H1 (cell line): Measurements from ENCODE around the gene F10. TPM values are rescaled to one million over a fixed set of nuclear protein-coding genes. Genes with fewer than 3 reads are reported as not detected.

ENCODE experiments used
- CTCF ChIA-PET: fragments of 300-600 bp; sonication (Branson Sonifier 250); formaldehyde crosslinking; loops from one replicate; lab custom pipeline; 2021; ENCODE audit not compliant: partially characterized antibody; lab: Charles Lee
- POLR2A ChIA-PET: fragments of 300-600 bp; sonication (Branson Sonifier 250); formaldehyde crosslinking; loops from one replicate; lab custom pipeline; 2021; ENCODE audit warnings: inconsistent platforms; ENCODE audit not compliant: partially characterized antibody; lab: Charles Lee
- DNase-seq, 2 experiments: peaks; one replicate each; pipeline versions ENCODE4 v3.0.0 to v3.0.0-alpha.2; 2010 to 2022; ENCODE audit warnings: low spot score in 2 of 2, low read depth in 1 of 2, mixed read lengths in 1 of 2
- FAIRE-seq: peaks from 2 replicates; lab custom pipeline; 2011; peaks lifted over from hg19 to GRCh38; lab: Jason Lieb, UNC
- H2AFZ ChIP-seq: 2 replicates; pipeline ENCODE4 v1.8.1; 2012; ENCODE audit warnings: low read length, inconsistent platforms
- H2AK5ac ChIP-seq: 2 replicates; pipeline ENCODE4 v1.6.1; 2013; ENCODE audit warnings: low read depth, low read length
- H2BK120ac ChIP-seq: replicated peaks from 2 replicates; pipeline ENCODE3; 2013; ENCODE audit warnings: low read depth, low read length, inconsistent platforms
- H2BK12ac ChIP-seq: 2 replicates; pipeline ENCODE4 v1.6.1; 2013; ENCODE audit warnings: low read depth, low read length
- H2BK15ac ChIP-seq: 2 replicates; pipeline ENCODE4 v1.6.1; 2013; ENCODE audit warnings: low read length
- H2BK20ac ChIP-seq: 2 replicates; pipeline ENCODE4 v1.6.1; 2013; ENCODE audit warnings: low read length
- H2BK5ac ChIP-seq: 2 replicates; pipeline ENCODE4 v1.6.1; 2013; ENCODE audit warnings: low read depth, low read length
- H3K14ac ChIP-seq: 2 replicates; pipeline ENCODE4 v1.6.1; 2013; ENCODE audit warnings: inconsistent platforms; ENCODE audit not compliant: insufficient read length
- H3K18ac ChIP-seq: 2 replicates; pipeline ENCODE4 v1.6.1; 2013; ENCODE audit warnings: low read length; ENCODE audit errors: extremely low read depth
- H3K23ac ChIP-seq: 2 replicates; pipeline ENCODE4 v1.6.1; 2013; ENCODE audit warnings: inconsistent platforms; ENCODE audit not compliant: insufficient read length
- H3K23me2 ChIP-seq: 2 replicates; pipeline ENCODE4 v1.6.1; 2013; ENCODE audit warnings: low read depth, low read length
- H3K27ac ChIP-seq: 2 replicates; pipeline ENCODE4 v1.6.1; 2011; ENCODE audit warnings: low read depth, low read length, inconsistent platforms
- H3K27me3 ChIP-seq, 4 experiments: replicated peaks in 1 of 4; 1 replicate in 1 of 4; 2 replicates in 3 of 4; pipeline versions ENCODE4 v1.6.1 to v1.8.1; 2011 to 2013; ENCODE audit warnings: low read length in 3 of 4, mild to moderate bottlenecking in 3 of 4, inconsistent platforms in 2 of 4, mixed read lengths in 2 of 4, moderate library complexity in 1 of 4; ENCODE audit not compliant: control insufficient read depth in 3 of 4, insufficient read depth in 3 of 4; ENCODE audit errors: extremely low read depth in 1 of 4
- H3K36me3 ChIP-seq, 4 experiments: 2 replicates each; pipeline versions ENCODE4 v1.6.1 to v1.8.1; 2011 to 2013; ENCODE audit warnings: mild to moderate bottlenecking in 4 of 4, low read length in 3 of 4, moderate library complexity in 2 of 4, control low read depth in 1 of 4, inconsistent platforms in 1 of 4; ENCODE audit not compliant: insufficient read depth in 4 of 4, control insufficient read depth in 2 of 4
- H3K4ac ChIP-seq: replicated peaks from 2 replicates; pipeline ENCODE3; 2013; ENCODE audit warnings: low read length, low read depth, mixed read lengths, inconsistent platforms; ENCODE audit not compliant: insufficient read length
- H3K4me1 ChIP-seq, 4 experiments: replicated peaks in 1 of 4; 1 replicate in 1 of 4; 2 replicates in 3 of 4; pipeline versions ENCODE4 v1.6.1 to v1.8.1; 2011 to 2013; ENCODE audit warnings: low read length in 3 of 4, inconsistent platforms in 2 of 4, mixed read lengths in 1 of 4; ENCODE audit not compliant: insufficient read depth in 4 of 4, control insufficient read depth in 3 of 4
- H3K4me2 ChIP-seq, 2 experiments: 2 replicates each; pipeline versions ENCODE4 v1.6.1 to v1.8.1; 2011 to 2013; ENCODE audit warnings: low read depth in 2 of 2, low read length in 2 of 2, control low read depth in 1 of 2, inconsistent platforms in 1 of 2, mild to moderate bottlenecking in 1 of 2; ENCODE audit not compliant: insufficient read depth in 1 of 2
- H3K4me3 ChIP-seq, 4 experiments: fragments of 200-600, 300-600 bp in 1 of 4; sonication (generic), shearing (Covaris generic), sonication (Bioruptor Twin) in 1 of 4; 2 replicates each; pipeline versions ENCODE4 v1.5.1 to v1.8.1; 2011 to 2016; ENCODE audit warnings: low read length in 4 of 4, low read depth in 3 of 4, control low read depth in 2 of 4, inconsistent platforms in 2 of 4, mild to moderate bottlenecking in 2 of 4, mixed read lengths in 1 of 4, moderate library complexity in 1 of 4; ENCODE audit not compliant: insufficient read depth in 2 of 4; ENCODE audit errors: extremely low read depth in 1 of 4
- H3K56ac ChIP-seq: replicated peaks from 2 replicates; pipeline ENCODE3; 2013; ENCODE audit warnings: low read depth, mild to moderate bottlenecking, mixed read lengths, low read length, inconsistent platforms; ENCODE audit not compliant: insufficient read length
- H3K79me1 ChIP-seq: 2 replicates; pipeline ENCODE4 v1.6.1; 2013; ENCODE audit warnings: low read depth, low read length, control low read depth
- H3K79me2 ChIP-seq, 2 experiments: 2 replicates each; pipeline versions ENCODE4 v1.6.1 to v1.8.1; 2012 to 2013; ENCODE audit warnings: low read length in 2 of 2, mild to moderate bottlenecking in 2 of 2, inconsistent platforms in 1 of 2; ENCODE audit not compliant: insufficient read depth in 2 of 2, control insufficient read depth in 1 of 2
- H3K9ac ChIP-seq, 4 experiments: replicated peaks in 1 of 4; 1 replicate in 1 of 4; 2 replicates in 3 of 4; pipeline versions ENCODE4 v1.6.1 to v1.8.1; 2011 to 2013; ENCODE audit warnings: low read depth in 3 of 4, low read length in 3 of 4, control low read depth in 2 of 4, mild to moderate bottlenecking in 2 of 4, moderate library complexity in 2 of 4, inconsistent platforms in 1 of 4; ENCODE audit errors: extremely low read depth in 1 of 4
- H3K9me3 ChIP-seq, 2 experiments: 2 replicates each; pipeline versions ENCODE4 v1.6.1 to v1.8.1; 2012 to 2013; ENCODE audit warnings: mild to moderate bottlenecking in 2 of 2, moderate library complexity in 2 of 2, control low read depth in 1 of 2, inconsistent platforms in 1 of 2, low read depth in 1 of 2, low read length in 1 of 2, mixed read lengths in 1 of 2; ENCODE audit not compliant: insufficient read depth in 2 of 2
- H4K20me1 ChIP-seq, 2 experiments: replicated peaks in 1 of 2; 2 replicates each; pipeline versions ENCODE3 to v1.8.1; 2011 to 2013; ENCODE audit warnings: inconsistent platforms in 2 of 2, low read length in 2 of 2, mild to moderate bottlenecking in 1 of 2; ENCODE audit not compliant: insufficient read depth in 2 of 2, control insufficient read depth in 1 of 2
- H4K5ac ChIP-seq: 2 replicates; pipeline ENCODE4 v1.6.1; 2013; ENCODE audit warnings: low read length, low read depth, mixed read lengths, inconsistent platforms; ENCODE audit not compliant: insufficient read length
- H4K8ac ChIP-seq: 2 replicates; pipeline ENCODE4 v1.8.0; 2013; ENCODE audit warnings: mild to moderate bottlenecking, moderate library complexity, low read length, inconsistent platforms; ENCODE audit not compliant: insufficient read depth; ENCODE audit errors: extremely low read depth
- H4K91ac ChIP-seq: replicated peaks from 2 replicates; pipeline ENCODE3; 2013; ENCODE audit warnings: low read length, mixed read lengths, inconsistent platforms; ENCODE audit not compliant: insufficient read length
- ASH2L ChIP-seq: fragments of 200-600, 300-600 bp; sonication (generic); IDR thresholded peaks from one replicate; pipeline ENCODE4 v1.7.1; 2017; ENCODE audit warnings: low read length
- ATF3 ChIP-seq: IDR thresholded peaks from 2 replicates; pipeline ENCODE4 v1.6.1; 2011; ENCODE audit warnings: low read depth, mild to moderate bottlenecking, low read length; ENCODE audit not compliant: insufficient read depth
- CREB1 ChIP-seq: IDR thresholded peaks from 2 replicates; pipeline ENCODE4 v1.6.1; 2012; ENCODE audit warnings: inconsistent platforms
- POLR2AphosphoS5 ChIP-seq: IDR thresholded peaks from 2 replicates; pipeline ENCODE4 v1.6.1; 2011; ENCODE audit warnings: low read depth, low read length
- TAF7 ChIP-seq: optimal IDR thresholded peaks from 2 replicates; pipeline ENCODE3; 2011; ENCODE audit warnings: low read depth, mild to moderate bottlenecking, inconsistent platforms, low read length, moderate library complexity, borderline replicate concordance
- WGBS, 2 experiments: shearing (Covaris generic) in 1 of 2; methylation state at CpG; one replicate each; pipeline versions ENCODE4 v1.1.6 to v1.1.7; 2013 to 2015; ENCODE audit warnings: low lambda C conversion rate in 2 of 2, mixed read lengths in 2 of 2, inconsistent platforms in 1 of 2, low coverage in 1 of 2, missing lambda C conversion rate in 1 of 2; ENCODE audit not compliant: insufficient replicate concordance in 2 of 2, insufficient coverage in 1 of 2, insufficient read length in 1 of 2; ENCODE audit errors: extremely low coverage in 1 of 2, missing lambda C conversion rate in 1 of 2; 5-methylcytosine and 5-hydroxymethylcytosine counted together
- polyA plus RNA-seq, 7 experiments: library from polyadenylated mRNA; depleted of rRNA in 3 of 7; stranded (reverse) in 5 of 7; unstranded in 2 of 7; fragments of >200 nt in 5 of 7; fragments of 200-250 nt in 2 of 7; gene quantifications; 1 replicate in 5 of 7; 2 replicates in 1 of 7; 4 replicates in 1 of 7; pipeline versions ENCODE4 v1.2.1 to v1.2.3, GENCODE V29; 2011 to 2013; ENCODE audit warnings: missing spikeins in 2 of 7, mixed read lengths in 2 of 7
- total RNA-seq: library from RNA; stranded (reverse); fragmentation: NEBNext Ultra II Directional; extraction: Animal tissue kit (Norgen Biotek cat#: 25700); gene quantifications from 2 replicates; pipeline ENCODE4 v1.2.1, GENCODE V29; 2021

Gene F10
- total and polyA plus RNA-seq, 2 of the 8 experiments (the other 6 are each of a cell fraction or from before 2014, with no cell fraction given) = 2.0 to 4.2 TPM

DNA sequence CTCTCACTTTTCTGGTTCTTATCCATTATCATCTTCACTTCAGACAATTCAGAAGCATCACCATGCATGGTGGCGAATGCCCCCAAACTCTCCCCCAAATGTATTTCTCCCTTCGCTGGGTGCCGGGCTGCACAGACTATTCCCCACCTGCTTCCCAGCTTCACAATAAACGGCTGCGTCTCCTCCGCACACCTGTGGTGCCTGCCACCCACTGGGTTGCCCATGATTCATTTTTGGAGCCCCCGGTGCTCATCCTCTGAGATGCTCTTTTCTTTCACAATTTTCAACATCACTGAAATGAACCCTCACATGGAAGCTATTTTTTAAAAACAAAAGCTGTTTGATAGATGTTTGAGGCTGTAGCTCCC, 2.8 kb upstream of the F10 start:
- FAIRE-seq (no peak), DNase-seq (no peak)
- H3K23ac ChIP-seq = no peak overlapping the region
- no peak overlapping the region for H3K27ac ChIP-seq
- no peak overlapping the region for H3K4me2 ChIP-seq
- no peak overlapping the region for H2BK12ac ChIP-seq
- no peak overlapping the region; a peak in 1 of 7 replicates for H3K9ac ChIP-seq
- WGBS, 2 experiments = 94% methylated on average over 7 of the region's 7 CpGs; no CpG with 5 or more reads in 1 of the 2 experiments
- H3K18ac ChIP-seq = no peak overlapping the region
- no peaks in the 10 kb centered on the region for H3K79me1 ChIP-seq
- no peaks in the 10 kb centered on the region; a peak in 2 of 7 replicates for H3K27me3 ChIP-seq
- peak overlapping the region; percentile 94; the same call in 1 of the 2 replicates for H2AK5ac ChIP-seq
- H3K9me3 ChIP-seq = no peaks in the 10 kb centered on the region
- H3K4ac ChIP-seq = no peak overlapping the region
- H2BK120ac ChIP-seq = no peak overlapping the region
- H3K4me3 ChIP-seq = no peak overlapping the region
- TF ChIP-seq TAF7 = no peak
- no peak for TF ChIP-seq ATF3
- no peak for TF ChIP-seq CREB1
- no peak for TF ChIP-seq POLR2AphosphoS5
- TF ChIP-seq ASH2L = no peak
- H4K8ac ChIP-seq = no peak overlapping the region
- peaks cover 0 to 4% of the 10 kb centered on the region in 2 experiments for H4K20me1 ChIP-seq
- no peaks in the 10 kb centered on the region for H3K23me2 ChIP-seq
- no peaks in the 10 kb centered on the region; a peak in 1 of 8 replicates for H3K36me3 ChIP-seq
- no peak overlapping the region for H2BK5ac ChIP-seq
- no peak overlapping the region for H4K91ac ChIP-seq
- ChIA-PET CTCF (interaction anchor here (1.8 kb wide), 1 partner anchor 90 kb away, joined by 6 read pairs; no protein-coding TSS in a partner anchor), POLR2A (interaction anchor here (1.0 kb wide), 1 partner anchor 10 kb away, joined by 4 read pairs; no protein-coding TSS in a partner anchor)
- peaks cover 0 to 10% (median 8%) of the 10 kb centered on the region in 4 experiments; a peak in 5 of 7 replicates for H3K4me1 ChIP-seq
- no peak overlapping the region for H2AFZ ChIP-seq
- no peak overlapping the region for H2BK20ac ChIP-seq
- H2BK15ac ChIP-seq = no peak overlapping the region; the same call in 1 of the 2 replicates
- no peak overlapping the region for H3K56ac ChIP-seq
- no peaks in the 10 kb centered on the region for H3K79me2 ChIP-seq
- H3K14ac ChIP-seq = no peak overlapping the region
- no peak overlapping the region for H4K5ac ChIP-seq
